DMS53 treated with DMSO at 0.1 percent for 48 hours (cell line): ENCODE data around the gene RXRB.
A peak's percentile ranks its signal among the peaks of the same experiment; 100 is the strongest.

Experiments
- DNase-seq: peaks from one replicate; lab custom pipeline; 2025; ENCODE audit not compliant: unreplicated experiment; lab: John Stamatoyannopoulos, UW

RXRB gene

GRCh38 chr6:33198159-33198852 is 2.2 kb downstream of the RXRB start:
- no peak for DNase-seq

- DNase-seq: peak; percentile 78
Observed at GRCh38 chr6:33197431-33198048, 2.9 kb downstream of the RXRB start.

GRCh38 chr6:33195304-33196165 is 4.9 kb downstream of the RXRB start:
- no peak for DNase-seq

- DNase-seq: no peak
Observed at GRCh38 chr6:33194431-33194979, 6.0 kb downstream of the RXRB start.

GRCh38 chr6:33193619-33194018 is 6.8 kb downstream of the RXRB start:
- DNase-seq: no peak

- no peak for DNase-seq
Observed at GRCh38 chr6:33192671-33193602, 7.5 kb downstream of the RXRB start.

- DNase-seq: no peak
Observed at GRCh38 chr6:33192105-33192646, 8.3 kb downstream of the RXRB start, which contains the start of gene COL11A2. TSS of gene COL11A2 (minus strand) at chr6:33192467. CDS start at chr6:33192240, 227 bp downstream.

GRCh38 chr6:33191383-33192104 is 8.9 kb downstream of the RXRB start:
- no peak for DNase-seq

- DNase-seq: no peak
Observed at GRCh38 chr6:33190504-33191107, 9.9 kb downstream of the RXRB start.

GRCh38 chr6:33189625-33190448 is 10.6 kb downstream of the RXRB start:
- no peak for DNase-seq

- no peak for DNase-seq
Observed at GRCh38 chr6:33189164-33189563, 11.3 kb downstream of the RXRB start.

- no peak for DNase-seq
Observed at GRCh38 chr6:33187809-33188208, 12.7 kb downstream of the RXRB start.

- no peak for DNase-seq
Observed at GRCh38 chr6:33185654-33186187, 14.7 kb downstream of the RXRB start.

GRCh38 chr6:33185190-33185589 is 15.3 kb downstream of the RXRB start:
- DNase-seq: no peak

- DNase-seq: no peak
Observed at GRCh38 chr6:33183071-33183683, 17.3 kb downstream of the RXRB start.

- DNase-seq: no peak
Observed at GRCh38 chr6:33181141-33181540, 19.3 kb downstream of the RXRB start.

GRCh38 chr6:33178755-33179475 is 21.6 kb downstream of the RXRB start:
- no peak for DNase-seq
